D721Med (cell line): ENCODE data around the gene SPATA6.

ENCODE experiments used
- DNase-seq: peaks from one replicate; pipeline ENCODE4 v3.0.0; 2011; ENCODE audit warnings: low spot score; ENCODE audit not compliant: insufficient read length
- FAIRE-seq: peaks from 2 replicates; lab custom pipeline; 2011; peaks lifted over from hg19 to GRCh38; lab: Jason Lieb, UNC
- TF ChIP-seq, protein P1 (sequence below): IDR thresholded peaks from 2 replicates; pipeline ENCODE4 v1.5.1; 2012; ENCODE audit warnings: mild to moderate bottlenecking, control low read depth; ENCODE audit not compliant: insufficient read depth; ENCODE audit errors: missing control alignments

SPATA6 gene

GRCh38 chr1:48472638-48473037, 634 bp upstream of the SPATA6 start:
- FAIRE-seq: no peak
- TF ChIP-seq, protein P1, sequence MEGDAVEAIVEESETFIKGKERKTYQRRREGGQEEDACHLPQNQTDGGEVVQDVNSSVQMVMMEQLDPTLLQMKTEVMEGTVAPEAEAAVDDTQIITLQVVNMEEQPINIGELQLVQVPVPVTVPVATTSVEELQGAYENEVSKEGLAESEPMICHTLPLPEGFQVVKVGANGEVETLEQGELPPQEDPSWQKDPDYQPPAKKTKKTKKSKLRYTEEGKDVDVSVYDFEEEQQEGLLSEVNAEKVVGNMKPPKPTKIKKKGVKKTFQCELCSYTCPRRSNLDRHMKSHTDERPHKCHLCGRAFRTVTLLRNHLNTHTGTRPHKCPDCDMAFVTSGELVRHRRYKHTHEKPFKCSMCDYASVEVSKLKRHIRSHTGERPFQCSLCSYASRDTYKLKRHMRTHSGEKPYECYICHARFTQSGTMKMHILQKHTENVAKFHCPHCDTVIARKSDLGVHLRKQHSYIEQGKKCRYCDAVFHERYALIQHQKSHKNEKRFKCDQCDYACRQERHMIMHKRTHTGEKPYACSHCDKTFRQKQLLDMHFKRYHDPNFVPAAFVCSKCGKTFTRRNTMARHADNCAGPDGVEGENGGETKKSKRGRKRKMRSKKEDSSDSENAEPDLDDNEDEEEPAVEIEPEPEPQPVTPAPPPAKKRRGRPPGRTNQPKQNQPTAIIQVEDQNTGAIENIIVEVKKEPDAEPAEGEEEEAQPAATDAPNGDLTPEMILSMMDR: no peak
- no peak for DNase-seq

GRCh38 chr1:48470950-48471690, 884 bp downstream of the SPATA6 start:
- TF ChIP-seq, protein P1: no peak
- FAIRE-seq (no peak), DNase-seq (no peak)

DNA sequence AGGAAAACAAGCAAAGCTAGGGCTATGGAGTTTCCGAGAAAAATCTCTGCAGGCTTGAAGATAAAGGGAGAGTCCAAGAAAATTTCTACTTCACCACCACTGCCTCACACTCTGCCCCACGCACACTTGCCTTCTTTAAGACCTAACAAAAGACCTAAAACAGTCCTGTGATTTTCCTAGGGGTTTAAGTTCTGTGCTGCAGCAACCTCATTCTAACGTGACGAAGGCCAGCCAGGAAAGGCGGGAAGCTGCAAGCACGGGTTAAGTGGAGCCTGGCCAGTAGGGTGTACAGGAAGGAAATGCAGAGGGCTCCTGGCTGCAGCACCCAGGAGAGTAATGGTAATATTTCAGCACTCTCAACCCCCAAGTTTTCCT, 1.5 kb downstream of the SPATA6 start:
- TF ChIP-seq, protein P1: no peak
- FAIRE-seq (no peak), DNase-seq (no peak)

GRCh38 chr1:48469616-48470480, 2.2 kb downstream of the SPATA6 start:
- no peak for FAIRE-seq
- TF ChIP-seq, protein P1: no peak
- DNase-seq: no peak

GRCh38 chr1:48466594-48466993, 5.4 kb downstream of the SPATA6 start:
- FAIRE-seq: no peak
- no peak for DNase-seq
- TF ChIP-seq, protein P1: no peak

GRCh38 chr1:48462716-48463302, 9.2 kb downstream of the SPATA6 start:
- TF ChIP-seq, protein P1: no peak
- FAIRE-seq: peak; percentile 58
- DNase-seq: no peak

- no peak for DNase-seq
- FAIRE-seq: no peak
- TF ChIP-seq, protein P1: peak; percentile 25
These were observed 21.5 kb downstream of the SPATA6 start for GRCh38 chr1:48450505-48450904.
